Esophagus muscularis mucosa (tissue), 3 donors: ENCODE measurements around the gene TRIM38.

Source experiments
- CTCF ChIP-seq, 3 experiments: fragments of 200-600 bp in 2 of 3; fragments of 450-650 bp in 1 of 3; sonication (generic) in 2 of 3; IDR thresholded peaks; one replicate each; pipeline ENCODE4 v1.5.1; 2017 to 2019; ENCODE audit warnings: antibody characterized with exemption in 3 of 3, mild to moderate bottlenecking in 2 of 3, moderate library complexity in 1 of 3
- POLR2AphosphoS5 ChIP-seq, 2 donors: sonication (generic); formaldehyde crosslinking; IDR thresholded peaks; one replicate each; pipeline ENCODE4 v1.6.1; 2017; ENCODE audit warnings: antibody characterized with exemption in 2 of 2

- TF ChIP-seq CTCF (IDR thresholded peaks at IDR 0.05) = no peak
- no peak for TF ChIP-seq POLR2AphosphoS5 (IDR thresholded peaks at IDR 0.05)
Measured at GRCh38 chr6:26030716-26031115, 68.1 kb downstream of the TRIM38 start.
